Astrocyte of the spinal cord (primary cell): ENCODE data around the gene RFC3.
"Not testable (repeated sequence)": the region's sequence is repeated elsewhere in the genome, so short reads cannot be mapped to it uniquely, and the experiment has no call there.

Experiments
- DNase-seq: peaks from one replicate; pipeline ENCODE4 v3.0.0; 2011; ENCODE audit warnings: low read depth, low spot score
- H3K4me3 ChIP-seq: 2 replicates; pipeline ENCODE4 v1.5.1; 2011; ENCODE audit warnings: low read depth, mild to moderate bottlenecking, low read length, moderate library complexity
- CTCF ChIP-seq: IDR thresholded peaks from 2 replicates; pipeline ENCODE4 v1.5.1; 2012; ENCODE audit warnings: low read depth, mild to moderate bottlenecking, low read length, inconsistent platforms
- in situ Hi-C: cut with HindIII; loops from 2 replicates; pipeline ENCODE4 v1.10.0; 2017; ENCODE audit warnings: low sequenced_read_pairs

The RFC3 gene

GRCh38 chr13:33782631-33783030, 35.3 kb upstream of the RFC3 start:
- no peak for DNase-seq
- H3K4me3 ChIP-seq = no peak overlapping the region
- TF ChIP-seq CTCF = no peak
- in situ Hi-C loops = no loop called here

- H3K4me3 ChIP-seq, DNase-seq, in situ Hi-C loops: not testable (repeated sequence)
These were observed 34.7 kb upstream of the RFC3 start for GRCh38 chr13:33783212-33783611.

- H3K4me3 ChIP-seq = no peak overlapping the region
- in situ Hi-C loops = no loop called here
- no peak for DNase-seq
- TF ChIP-seq CTCF = no peak
These were observed 33.2 kb upstream of the RFC3 start for GRCh38 chr13:33784738-33785137.

GRCh38 chr13:33785384-33785783, 32.6 kb upstream of the RFC3 start:
- in situ Hi-C loops = no loop called here
- H3K4me3 ChIP-seq = no peak overlapping the region
- TF ChIP-seq CTCF = no peak
- DNase-seq = no peak

- no peak overlapping the region for H3K4me3 ChIP-seq
- no peak for TF ChIP-seq CTCF
- peak; percentile 2 for DNase-seq
- in situ Hi-C loops = no loop called here
These were observed 30.8 kb upstream of the RFC3 start for GRCh38 chr13:33787051-33787591.

GRCh38 chr13:33789066-33789606, 28.8 kb upstream of the RFC3 start:
- in situ Hi-C loops = no loop called here
- TF ChIP-seq CTCF = no peak
- no peak for DNase-seq

GRCh38 chr13:33789739-33790138, 28.2 kb upstream of the RFC3 start:
- no peak for TF ChIP-seq CTCF
- in situ Hi-C loops = no loop called here
- H3K4me3 ChIP-seq = no peak overlapping the region
- no peak for DNase-seq

More at GRCh38 chr13:33789066-33789606, 28.8 kb upstream of the RFC3 start:
- no peak overlapping the region for H3K4me3 ChIP-seq
